GM19328 (cell line): Measurements from ENCODE around the gene CYP39A1.
"Not testable (repeated sequence)": the region's sequence is repeated elsewhere in the genome, so short reads cannot be mapped to it uniquely, and the experiment has no call there.

ENCODE experiments used
- ATAC-seq: cut with Tn5 transposase; IDR thresholded peaks from one replicate; pipeline ENCODE4 v1.9.1; 2021; ENCODE audit warnings: mild to moderate bottlenecking, moderate library complexity; ENCODE audit not compliant: unreplicated experiment

The CYP39A1 gene

DNA sequence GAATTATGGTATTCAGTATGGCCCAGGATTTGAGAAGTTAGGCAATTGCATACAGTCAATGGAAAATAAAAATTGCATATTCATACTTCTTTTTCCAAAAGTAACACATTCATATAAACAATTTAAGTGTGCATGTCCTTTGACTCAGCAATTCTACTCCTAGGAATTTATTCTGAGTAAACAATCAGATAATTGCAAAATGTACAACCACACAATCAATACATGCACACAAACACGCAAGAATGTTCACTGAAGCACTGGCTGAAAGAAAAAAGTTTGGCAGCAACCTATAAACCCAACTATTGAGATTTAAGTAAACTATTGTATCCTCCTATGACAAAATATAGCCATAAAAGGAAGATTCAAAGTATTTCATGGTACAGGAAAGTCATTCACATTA is 1.6 kb downstream of the CYP39A1 start:
- ATAC-seq = no peak

DNA sequence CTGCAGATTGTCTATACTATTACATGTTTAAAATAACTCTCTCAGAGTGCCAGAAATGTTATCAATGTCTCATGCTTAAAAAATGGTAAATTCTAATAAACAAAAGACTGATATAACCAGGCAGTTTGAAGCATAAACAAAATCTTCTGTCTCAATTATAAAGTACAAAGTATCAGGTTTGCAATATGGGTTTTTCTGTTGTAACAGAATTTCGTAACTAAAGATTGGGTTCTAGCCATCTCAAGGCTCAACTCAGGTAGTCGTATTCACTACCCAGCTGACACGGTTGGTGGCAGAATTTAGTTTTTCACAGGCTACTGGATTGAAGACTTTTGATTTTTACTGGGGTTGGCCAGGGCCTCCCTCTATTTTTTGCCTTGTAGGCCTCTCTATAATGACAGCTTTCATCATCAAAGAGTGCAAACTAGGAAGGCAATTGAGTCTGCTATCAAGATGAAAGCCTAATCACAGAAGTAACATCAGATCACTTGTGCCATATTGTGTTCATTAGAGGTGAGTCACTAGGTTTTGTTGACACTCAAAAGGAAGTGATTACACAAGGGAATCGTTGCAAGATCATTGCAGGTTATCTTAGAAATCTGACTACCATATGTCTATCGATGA is 3.6 kb downstream of the CYP39A1 start:
- no peak for ATAC-seq

DNA sequence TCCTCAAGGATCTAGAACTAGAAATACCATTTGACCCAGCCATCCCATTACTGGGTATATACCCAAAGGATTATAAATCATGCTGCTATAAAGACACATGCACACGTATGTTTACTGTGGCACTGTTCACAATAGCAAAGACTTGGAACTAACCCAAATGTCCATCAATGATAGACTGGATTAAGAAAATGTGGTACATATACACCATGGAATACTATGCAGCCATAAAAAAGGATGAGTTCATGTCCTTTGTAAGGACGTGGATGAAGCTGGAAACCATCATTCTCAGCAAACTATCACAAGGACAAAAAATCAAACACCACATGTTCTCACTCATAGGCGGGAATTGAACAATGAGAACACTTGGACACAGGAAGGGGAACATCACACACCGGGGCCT is 4.5 kb downstream of the CYP39A1 start:
- not testable (repeated sequence) for ATAC-seq

DNA sequence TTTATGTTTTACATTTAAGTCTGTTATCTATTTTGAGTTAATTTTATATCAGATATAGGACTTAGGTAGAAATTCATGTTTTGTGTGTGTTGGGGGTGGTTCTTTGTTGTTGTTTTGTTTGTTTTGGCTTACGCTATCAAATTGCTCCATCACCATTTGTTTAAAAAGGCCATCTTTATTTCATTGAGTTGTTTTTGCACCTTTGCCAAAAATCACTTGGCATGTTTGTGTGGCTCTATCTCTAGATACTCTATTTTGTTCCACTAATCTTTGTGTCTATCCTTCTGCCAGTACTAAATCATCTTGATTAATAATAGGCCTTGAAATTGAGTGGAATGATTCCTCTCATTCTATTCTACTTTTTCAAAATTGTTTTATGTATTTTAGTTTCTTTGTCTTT is 7.4 kb downstream of the CYP39A1 start:
- ATAC-seq = no peak

DNA sequence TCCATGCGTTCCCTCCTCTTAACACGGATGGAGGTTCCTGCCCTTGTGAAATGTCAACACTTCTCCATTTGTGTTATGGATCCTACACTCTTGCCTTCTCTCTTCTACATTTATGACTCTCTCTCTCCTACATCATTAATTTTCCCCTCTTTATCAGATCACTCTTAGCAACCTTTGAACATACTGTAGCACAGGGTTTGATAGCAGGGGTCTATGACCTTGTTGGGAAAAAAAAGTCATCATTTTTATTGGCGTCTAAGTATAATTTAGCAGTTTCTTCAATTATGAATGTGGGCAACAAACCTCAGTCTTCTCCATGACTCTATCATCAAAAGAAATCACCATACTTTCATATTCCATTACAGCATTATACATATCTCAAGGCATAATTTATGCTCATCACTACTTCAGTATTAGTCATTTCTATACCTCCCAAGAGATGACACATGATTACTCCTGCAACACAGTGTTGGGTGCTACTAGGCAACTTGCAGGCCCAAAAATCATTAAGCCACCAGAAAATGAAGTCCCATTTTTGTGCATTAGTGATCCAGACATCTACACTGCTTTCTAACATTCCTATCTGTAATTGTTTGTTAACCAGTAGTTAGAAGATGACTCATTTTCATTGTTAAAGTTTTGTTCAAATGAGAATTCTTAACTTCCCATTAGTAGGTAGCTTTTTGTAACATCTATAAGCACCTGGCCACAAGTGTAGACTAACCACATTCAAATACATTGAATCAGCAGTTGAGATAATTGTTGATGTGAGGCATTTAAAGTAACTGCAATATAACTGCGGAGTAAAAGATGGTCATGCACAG is 9.5 kb downstream of the CYP39A1 start:
- ATAC-seq = no peak

DNA sequence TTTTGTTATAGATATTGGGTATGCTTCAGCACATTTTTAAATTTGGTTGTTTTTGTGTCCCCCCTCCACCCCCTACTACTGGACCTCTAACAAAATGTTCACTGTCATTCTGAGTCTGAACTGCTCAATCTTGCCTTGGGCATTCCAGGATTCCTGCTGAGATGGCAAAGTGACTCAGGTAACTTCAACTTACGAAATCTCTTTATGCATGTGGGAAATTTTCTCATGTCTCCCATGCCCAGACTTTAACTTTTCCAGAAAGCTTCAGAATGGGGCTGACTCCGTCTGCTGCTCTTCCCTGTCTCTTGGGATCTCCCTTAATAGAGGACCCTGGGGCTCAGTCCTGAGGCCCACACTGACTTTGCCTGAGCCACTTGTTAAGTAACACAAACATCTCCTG is 14.0 kb downstream of the CYP39A1 start:
- no peak for ATAC-seq

DNA sequence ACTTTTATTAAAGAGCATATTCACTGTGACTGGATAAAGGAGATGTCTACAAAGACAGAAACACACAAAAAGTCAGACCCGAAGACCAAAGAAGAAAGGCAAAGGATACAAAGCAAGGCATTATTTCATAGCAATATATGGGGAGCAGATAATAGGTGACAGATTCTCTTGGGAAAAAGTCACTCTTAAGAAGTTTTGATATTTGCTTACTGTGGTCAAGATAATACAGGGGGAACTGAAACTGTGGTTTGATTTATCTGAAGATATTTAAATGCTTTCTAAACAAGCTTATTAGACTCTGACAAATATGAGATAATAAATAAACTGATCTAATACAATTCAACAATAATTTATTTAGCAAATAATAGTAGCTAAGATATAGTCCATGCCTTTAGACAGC is 14.7 kb downstream of the CYP39A1 start:
- no peak for ATAC-seq

DNA sequence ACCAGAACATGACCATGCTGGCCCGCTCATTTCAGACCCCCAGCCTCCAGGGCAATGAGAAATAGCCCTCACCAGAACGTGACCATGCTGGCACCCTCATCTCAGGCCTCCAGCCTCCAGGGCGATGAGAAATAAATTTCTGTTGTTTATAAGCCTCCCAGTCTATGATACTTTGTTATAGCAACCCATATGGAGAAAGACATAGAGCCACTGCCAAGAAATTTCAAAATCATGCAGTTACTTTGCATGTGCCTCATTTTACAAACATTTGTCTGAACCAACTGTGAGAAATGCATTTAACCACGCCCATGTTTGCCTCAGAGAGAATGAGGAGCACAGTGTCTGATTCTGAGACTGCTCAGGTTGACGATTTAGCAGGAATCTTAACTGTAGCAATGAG is 15.5 kb downstream of the CYP39A1 start:
- ATAC-seq = no peak

DNA sequence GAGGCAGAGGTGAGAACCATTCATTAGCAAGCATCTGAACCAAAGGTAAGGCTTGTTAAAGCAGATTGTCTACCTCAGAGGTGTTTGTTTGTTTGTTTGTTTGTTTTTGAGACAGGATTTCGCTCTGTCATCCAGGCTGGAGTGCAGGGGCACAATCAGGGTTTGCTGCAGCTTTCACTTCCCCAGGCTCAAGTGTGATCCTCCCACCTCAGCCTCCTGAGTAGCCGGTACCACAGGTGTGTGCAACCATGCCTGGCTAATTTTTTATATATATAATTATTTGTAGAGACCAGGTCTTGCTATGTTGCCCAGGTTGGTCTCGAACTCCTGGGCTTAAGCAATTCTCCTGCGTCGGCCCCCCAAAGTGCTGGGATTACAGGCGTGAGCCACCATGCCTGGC is 17.2 kb downstream of the CYP39A1 start:
- ATAC-seq = no peak

DNA sequence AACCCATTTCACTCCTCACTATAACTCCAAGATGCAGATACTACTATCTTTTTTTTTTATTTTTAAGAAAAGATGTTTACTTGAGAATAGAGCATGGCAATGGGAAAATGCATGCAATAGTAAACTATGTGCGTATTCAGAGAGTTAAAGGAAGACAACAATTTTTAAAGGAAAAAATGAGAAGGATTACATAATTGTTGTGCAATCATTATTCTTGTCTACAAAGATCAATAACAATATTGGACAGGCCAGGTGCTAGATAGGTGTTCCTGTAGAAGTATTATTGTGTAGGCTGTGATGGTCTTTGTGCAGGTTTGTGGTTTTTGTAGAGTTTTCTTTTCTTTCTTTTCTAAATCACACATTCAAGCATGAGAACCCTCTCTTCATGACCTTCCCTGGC is 20.6 kb downstream of the CYP39A1 start:
- no peak for ATAC-seq

DNA sequence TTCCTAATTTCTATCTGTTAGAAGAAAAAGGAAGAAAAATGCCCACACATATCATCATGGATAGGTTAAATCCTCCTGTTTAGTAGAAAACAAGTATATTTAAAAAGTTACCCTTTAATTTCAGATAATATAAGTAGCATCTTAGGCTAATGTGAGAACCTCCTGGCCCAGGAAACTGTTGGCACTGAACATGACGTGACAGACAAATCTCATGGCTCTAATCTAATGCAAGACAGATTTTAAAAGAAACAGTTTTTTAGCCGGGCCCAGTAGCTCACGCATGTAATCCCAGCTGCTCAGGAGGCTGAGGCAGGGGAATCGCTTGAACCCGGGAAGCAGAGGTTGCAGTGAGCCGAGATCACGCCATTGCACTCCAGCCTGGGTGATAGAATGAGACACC is 22.9 kb downstream of the CYP39A1 start:
- ATAC-seq = no peak

DNA sequence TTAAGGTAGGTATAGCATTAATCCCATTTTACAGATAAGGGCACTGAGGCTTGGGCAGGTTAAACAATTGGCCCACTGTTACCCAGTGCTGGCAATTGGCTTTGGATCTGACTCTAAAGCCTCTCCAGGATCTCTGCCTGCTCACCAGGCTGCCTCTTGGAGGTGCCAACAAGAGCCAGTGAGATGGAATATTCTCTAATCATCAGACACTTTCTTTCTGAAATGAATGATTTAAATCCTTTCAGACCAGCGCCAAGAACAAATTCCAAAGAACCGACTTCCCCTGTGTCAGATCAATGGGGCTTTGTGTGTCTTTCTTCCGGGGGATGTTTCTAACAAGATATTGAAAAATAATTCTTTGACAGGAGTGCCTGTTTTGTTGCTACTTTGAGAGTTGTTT is 23.6 kb downstream of the CYP39A1 start:
- no peak for ATAC-seq

DNA sequence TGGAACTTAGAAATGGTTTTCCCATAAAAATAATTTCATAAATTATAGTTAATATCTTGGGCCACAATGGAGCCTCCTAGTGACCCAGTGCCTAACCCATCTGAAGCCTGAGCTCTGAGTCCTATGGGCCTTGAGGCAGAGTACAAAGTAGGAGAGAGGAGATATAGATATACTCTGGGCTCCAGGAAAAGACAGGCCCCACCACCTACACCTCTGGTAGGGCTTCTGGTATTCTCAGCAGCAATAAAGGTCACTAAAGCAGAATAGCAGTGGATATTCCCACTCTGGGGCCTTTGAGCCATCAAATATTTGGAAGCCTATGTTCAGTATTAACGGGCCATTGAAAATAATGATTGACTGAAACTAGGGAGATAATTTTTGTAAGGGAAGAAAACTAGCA is 24.1 kb downstream of the CYP39A1 start:
- no peak for ATAC-seq

DNA sequence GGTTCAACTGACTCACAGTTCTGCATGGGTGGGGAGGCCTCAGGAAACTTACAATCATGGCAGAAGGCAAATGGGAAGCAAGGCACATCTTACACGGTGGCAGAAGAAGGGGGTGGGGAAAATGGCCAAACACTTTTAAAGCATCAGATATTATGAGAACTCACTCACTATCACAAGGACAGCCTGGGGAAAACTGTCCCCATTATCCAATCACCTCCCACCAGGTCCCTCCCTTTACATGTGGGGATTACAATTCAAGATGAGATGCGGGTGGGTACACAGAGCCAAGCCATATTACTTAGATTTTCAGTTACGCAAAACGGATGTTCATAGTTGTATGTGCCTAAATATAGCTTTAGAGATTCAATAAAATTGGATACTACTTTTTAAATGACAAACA is 25.6 kb downstream of the CYP39A1 start:
- ATAC-seq = no peak

DNA sequence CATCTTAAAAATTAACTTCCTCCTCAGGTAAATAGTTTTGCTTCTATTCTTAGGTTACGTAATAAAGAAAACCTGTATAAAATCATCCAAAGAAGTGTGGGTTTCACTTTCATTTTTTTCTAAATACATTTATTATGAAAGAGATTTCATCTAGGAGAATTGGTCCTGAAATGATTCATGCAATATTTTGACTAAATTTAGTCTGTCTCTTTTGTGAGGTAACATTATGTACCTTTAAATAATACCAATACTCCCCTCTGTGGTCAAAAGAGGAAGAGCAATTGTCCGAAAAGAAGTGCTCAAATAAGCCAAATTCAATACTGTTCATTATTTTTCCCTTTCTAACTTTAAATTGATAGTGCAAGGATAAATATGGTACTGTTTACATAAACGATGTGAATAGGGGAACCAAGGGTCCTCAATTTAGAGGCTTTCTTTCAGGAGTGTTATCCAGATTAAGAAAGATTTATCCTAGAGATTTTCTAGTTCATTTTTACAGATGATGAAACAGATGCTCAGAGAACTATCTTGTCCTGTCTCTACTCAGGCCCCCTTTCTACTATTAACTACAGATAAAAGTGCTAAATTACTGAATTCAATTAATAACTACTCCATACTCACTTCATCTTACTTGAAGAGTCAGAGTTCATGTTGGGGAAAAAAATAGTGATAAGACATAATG is 26.2 kb downstream of the CYP39A1 start:
- peak; percentile 79 for ATAC-seq

DNA sequence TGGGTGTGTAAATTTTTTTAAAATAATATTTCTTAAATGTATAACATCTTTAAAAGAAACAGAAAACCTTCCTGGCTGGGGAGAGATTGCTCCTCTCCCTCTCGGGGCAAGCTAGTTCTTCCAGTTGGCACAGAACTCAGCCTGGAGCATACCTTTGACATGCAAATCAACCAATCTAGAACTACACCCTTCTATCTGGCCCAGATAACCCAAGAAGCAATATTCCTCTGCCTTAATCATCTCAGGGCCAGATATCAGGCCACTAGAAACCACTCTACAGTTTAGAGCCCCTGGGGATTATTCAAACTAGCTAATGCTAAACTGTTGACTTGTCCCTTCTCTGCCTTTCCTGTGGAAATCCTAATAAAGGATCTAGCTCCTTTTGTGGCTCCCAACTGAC is 33.9 kb downstream of the CYP39A1 start:
- ATAC-seq = no peak

DNA sequence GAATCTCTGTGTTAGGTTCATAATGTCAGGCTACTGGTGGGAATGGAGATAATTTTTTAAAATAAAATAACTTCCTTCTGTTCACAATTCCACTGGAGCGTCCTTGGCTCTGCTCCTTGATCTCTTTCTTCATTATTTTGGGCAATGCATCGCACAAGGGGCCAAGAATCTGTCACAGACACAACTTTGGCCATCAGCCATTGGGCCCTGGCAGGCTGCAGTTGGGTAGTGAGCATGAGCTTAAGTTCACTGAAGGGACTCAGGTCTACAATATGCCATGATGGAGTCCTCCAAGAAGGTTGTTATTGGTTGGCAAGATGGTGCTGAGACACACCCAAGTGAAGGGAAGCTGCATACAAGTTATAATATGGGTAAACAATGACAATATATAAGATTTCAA is 40.0 kb downstream of the CYP39A1 start:
- ATAC-seq = no peak

DNA sequence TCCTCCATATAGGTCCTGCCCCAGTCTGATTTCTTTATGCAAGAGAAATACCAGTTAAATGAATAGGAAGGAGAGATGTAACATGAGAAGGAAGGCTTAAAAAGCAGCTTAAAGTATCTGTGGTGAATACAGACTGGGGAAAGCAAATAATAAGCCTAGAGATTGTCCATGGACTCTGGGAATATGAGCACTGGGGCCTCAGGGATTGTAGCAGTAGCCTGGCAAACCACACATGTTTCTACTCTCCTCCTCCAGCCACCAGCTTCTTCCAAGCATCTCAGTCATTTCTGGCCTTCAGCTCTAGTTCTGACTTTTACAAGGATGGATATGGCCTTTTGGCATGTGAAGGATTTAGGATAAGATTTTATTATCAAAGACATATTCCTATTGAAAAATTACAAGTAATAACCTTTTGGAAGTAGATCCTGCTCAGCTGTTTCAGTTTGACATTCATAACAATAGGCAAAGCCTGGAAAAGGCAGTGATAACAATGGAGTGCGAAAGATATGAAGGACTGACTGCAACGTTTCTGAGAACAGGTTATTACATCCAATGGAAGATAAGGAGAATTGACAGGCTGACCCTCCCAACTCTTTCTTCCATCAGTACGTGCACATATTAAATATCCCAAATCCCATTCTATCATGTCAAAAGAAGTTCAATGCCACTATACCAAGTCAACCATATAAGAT is 41.6 kb downstream of the CYP39A1 start:
- ATAC-seq = no peak

DNA sequence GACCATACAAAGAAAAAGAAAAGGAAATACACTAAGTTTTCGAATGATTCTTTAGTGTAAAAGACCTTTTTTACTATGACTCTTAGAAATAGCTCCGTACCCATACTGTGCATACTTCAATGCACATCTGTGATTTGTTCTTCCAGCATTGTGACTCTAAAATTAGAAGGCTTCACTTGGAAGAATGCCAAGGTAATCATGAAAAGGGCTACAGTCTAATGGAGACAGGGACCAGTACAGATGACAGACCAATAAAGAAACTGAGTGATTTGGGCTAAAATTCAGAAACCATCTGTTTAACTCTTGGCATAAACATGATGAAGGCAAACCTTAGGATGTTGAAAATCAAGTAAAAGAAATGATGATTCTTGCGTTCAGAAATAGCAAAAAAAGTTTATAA is 46.3 kb downstream of the CYP39A1 start:
- no peak for ATAC-seq

DNA sequence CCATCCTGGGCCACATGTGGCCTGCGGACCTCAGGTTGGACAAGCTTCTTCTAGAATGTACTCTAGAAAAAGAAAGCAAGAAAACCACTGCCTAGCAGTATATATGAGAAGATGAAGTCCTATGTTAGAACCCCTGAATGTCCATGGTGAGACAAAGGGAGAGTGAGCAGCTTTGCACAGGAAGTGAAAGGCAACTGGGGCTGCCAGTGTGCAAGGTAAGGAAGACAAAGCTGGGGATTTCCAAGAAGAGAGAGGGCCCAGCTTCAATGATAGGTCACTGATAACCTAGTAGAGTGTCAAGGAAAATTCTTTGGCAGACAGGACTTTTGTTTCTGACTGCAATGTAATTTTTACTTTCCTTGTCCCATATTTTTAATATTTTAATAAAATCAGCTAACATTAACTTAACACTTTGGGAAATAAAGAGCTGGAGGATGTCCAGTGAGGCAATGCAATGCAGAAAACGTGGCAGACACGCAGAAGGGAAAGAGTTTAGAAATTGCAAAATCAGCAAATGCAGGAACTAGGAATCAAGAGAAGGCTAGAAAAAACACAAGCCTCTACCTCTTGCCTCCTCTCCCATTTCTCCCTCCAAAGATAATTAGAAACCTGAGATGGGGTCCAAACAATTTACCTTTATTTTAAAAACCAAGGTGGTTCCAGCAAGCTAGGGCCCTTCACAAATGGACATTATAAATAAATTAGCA is 47.4 kb downstream of the CYP39A1 start:
- no peak for ATAC-seq

DNA sequence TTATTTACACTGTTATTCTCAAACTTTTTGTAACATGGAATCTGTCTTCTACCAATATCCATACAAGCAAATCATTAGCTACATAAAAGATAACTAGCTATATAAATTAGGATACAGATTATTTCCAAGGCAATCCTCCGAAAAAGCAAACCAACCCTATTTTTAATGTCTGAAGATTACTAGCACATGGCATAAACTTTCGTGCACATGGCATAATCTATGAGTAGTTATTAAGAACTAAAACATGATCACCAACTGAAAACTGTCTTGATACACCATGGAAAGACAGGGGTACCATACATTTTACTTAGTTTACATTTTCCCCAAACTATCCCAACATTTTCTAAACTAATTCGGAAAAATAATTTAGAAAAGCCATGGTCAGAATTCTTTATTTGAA is 54.4 kb downstream of the CYP39A1 start:
- no peak for ATAC-seq
